HG02885 (cell line): Measurements from ENCODE around the gene GPC1.

Source experiments
- ATAC-seq: cut with Tn5 transposase; IDR thresholded peaks from one replicate; pipeline ENCODE4 v1.9.1; 2021; ENCODE audit warnings: mild to moderate bottlenecking; ENCODE audit not compliant: unreplicated experiment, poor library complexity

Gene GPC1

GRCh38 chr2:240411261-240412160, 24.0 kb upstream of the GPC1 start:
- no peak for ATAC-seq

DNA sequence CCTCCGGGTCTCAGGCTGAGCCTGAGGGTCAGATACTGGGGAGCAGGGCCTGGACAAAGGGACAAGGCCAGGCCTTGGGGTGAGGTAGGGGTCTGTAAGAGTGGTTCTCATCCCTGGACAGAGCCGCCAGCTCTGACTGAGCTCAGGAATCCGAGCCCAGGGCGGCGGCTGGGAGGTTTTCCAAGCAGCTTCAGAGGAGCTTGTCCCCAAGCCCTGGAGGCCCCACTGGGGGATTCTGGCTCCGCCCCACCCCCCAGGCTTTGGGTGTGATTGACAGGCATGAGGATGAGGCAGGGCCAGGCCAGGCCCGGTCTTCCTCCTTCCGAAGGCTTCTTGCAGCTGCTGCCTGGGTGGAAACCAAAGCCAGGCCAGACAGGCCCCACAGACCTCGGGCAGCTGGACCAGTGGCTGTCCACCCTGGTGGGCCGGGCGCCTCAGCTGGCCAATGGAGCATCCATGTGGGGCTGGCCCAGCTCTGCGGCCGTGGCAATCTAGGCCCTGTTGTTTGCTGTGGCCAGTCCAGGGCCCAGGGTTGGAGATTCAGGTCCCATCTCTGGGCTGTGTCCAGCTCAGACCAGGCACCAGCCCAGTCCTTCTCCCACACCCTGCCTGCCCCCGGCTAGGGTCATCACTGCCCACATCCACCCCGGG, 23.1 kb upstream of the GPC1 start:
- ATAC-seq = no peak

- ATAC-seq = no peak
Observed at GRCh38 chr2:240412975-240413812, 22.3 kb upstream of the GPC1 start.

- ATAC-seq = no peak
Observed at GRCh38 chr2:240413813-240414429, 21.5 kb upstream of the GPC1 start.

GRCh38 chr2:240416821-240417220, 18.6 kb upstream of the GPC1 start:
- no peak for ATAC-seq

DNA sequence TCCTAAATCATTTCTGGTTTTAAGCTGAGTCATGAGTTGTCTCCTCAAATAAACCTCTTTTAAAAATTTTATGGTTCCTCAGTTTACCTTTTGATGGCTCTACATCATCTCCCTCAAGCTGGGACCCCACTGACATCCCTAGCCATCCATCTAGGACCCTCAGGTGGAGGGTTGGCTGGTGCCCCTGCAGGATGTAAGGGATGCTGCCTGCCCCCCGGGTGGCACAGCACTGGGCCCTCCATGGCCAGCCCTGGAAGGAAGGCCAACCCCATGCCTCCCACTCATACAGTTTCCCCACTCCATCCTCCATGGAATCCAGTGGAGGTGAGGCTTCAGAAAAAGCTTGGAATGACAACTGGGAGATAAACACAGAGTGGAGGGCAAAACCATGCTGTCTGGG, 17.2 kb upstream of the GPC1 start:
- no peak for ATAC-seq

- no peak for ATAC-seq
Observed at GRCh38 chr2:240419271-240419670, 16.2 kb upstream of the GPC1 start.

DNA sequence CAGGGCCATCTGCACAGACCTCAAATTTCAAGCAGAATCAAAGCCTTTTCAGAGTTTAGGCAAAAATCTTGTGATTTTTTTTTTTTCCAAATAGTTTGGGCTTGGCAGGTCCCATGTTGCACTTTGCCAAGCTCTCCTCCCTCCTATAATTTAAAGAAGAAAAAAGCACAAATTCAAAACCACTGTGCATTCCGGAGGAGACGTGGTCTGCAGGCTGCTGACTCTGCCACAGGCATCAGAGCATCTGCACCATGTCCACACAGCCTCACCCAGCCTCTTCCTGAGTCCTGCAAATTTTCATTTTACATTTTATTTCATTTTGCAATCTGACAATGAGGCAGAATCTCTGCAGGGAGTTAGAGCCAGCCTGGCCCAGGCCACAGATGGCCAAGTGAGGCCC, 15.7 kb upstream of the GPC1 start:
- ATAC-seq = no peak

DNA sequence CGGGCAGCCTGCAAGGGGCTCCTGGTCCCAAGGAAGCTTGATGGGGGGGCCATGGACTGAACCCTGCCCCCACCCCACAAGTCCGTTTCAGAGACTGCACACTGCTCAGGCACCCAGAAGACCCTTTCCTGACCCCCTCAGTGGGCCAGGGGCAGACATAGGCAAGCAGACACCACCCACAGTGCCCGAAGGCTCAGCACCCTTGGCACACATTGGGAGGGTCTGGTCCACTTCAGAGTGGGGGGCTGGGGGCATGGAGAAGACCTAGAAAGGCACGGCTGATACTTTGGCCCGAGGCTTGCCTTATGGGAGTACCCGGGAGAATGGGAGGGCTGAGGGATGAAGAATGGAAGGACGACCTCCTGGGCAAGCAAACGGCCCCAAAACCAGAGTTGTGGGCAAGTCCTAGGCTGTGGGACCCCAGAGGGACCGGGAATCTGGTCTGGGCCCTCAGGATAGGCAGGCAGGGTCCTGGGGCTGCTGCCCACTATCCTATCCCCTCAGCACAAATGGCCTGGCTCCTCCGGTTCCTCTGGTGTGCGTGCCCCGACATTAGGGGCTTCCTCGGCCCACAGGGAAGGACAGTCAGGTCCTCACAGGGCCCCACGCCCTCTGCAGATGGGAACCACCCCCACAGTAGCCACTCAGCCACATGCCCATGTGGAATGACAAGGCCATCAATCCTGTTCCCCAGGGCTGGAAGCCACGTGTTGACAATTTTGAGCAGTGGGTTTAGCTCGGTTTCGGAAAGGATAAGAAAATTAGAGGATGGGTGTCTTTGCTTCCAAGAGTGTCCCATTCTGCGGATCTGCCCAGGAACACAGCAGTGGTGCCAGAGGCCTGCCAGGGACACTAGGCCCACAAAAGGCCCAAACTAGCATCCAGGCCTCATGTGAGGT, 15.0 kb upstream of the GPC1 start:
- ATAC-seq = no peak

GRCh38 chr2:240421381-240421780, 14.1 kb upstream of the GPC1 start:
- no peak for ATAC-seq

- no peak for ATAC-seq
Observed at GRCh38 chr2:240422658-240423329, 12.7 kb upstream of the GPC1 start.

DNA sequence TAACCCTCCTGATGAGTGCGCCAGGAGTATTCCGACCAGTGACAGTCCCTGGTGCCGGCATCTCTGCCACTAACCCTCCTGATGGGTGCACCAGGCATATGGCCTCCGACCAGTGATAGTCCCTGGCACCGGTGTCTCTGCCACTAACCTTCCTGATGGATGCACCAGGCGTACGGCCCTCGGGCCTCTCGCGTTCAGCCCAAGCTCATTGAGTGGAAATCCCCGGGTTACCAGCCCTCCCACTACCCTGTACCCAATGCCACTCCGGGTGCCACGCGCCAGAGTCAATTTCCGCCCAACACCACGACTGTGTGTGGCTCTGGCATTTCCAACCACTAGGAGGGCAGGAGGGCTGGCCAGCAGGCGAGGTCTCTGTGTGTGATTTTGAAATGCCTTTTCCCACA, 11.7 kb upstream of the GPC1 start:
- no peak for ATAC-seq

GRCh38 chr2:240424341-240425235, 10.9 kb upstream of the GPC1 start:
- ATAC-seq = no peak

GRCh38 chr2:240425236-240425615, 10.2 kb upstream of the GPC1 start:
- ATAC-seq = no peak

DNA sequence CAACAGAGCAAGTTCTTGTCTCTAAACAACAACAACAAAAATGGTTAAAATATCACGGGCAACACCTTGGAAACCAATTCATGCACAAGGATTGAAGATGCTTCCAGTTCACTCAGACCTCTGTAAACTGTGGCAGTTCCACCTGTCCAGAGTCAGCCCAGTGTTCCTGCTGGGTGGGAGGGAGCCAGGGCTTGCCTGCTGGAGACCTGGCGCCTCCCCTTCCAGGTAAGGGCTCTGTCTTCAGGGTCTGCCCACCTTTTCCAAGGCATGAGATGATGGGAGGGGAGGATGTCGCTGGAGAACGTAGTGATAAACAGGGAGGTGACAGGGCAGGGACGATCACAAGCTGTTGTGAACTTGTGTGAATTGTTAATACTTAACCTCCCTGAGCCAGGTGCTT, 9.8 kb upstream of the GPC1 start:
- ATAC-seq = no peak

DNA sequence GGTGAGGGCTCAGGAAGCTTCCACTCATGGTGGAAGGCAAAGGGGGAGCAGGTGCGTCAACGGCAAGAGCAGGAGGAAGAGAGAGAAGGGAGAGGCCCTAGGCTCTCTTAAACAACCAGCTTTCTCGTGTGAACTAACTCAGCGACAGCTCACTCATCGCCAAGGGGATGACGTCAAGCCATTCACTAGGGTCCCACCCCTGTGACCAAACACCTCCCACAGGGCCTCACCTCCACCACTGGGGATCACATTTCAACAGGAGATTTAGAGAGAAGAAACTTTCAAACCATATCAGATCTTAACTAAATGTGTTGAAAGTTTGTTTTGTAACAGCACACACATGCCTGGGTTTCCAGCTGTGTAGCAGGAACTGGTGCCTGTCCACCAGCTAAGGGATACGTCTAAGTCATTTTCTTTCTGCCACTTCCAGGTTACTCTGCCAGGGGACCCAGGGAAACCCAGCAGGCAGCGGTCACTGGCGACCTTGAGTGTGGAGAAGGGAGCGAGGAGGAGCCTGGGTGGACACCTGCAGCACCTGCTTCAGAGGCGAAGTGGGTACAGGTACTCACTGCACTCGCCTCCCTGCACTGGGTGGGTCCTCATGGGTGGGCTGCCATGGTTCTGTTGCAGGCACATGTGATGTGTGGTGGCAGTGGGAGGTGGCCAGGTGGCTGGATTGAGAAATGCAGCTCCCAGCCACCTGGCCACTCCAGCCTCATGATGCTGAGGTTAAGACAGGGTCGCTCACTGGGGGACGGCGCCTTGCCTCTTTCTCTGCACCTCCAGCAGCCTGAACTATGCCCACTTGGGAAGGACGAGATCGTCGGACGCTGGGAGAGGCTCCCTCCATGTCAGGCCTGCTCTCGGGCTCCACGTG, 8.4 kb upstream of the GPC1 start:
- ATAC-seq = no peak

DNA sequence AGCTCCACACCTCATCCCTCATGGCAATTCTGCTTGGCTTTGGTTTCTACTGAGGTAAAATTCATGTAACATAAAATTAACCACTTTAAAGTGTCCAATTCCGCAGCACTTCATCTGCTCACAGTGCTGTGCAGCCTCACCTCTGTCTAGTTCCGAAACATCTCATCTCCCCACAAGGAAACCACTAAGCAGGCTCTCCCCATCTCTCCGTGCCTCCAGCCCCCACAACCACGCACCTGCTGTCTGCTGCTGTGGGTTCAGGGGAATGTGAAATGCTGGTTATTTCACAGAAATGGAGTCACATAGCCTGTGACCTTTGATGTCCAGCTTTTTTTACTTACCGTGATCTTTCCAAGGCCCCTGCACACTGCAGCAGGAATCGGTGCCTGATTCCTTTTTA, 7.7 kb upstream of the GPC1 start:
- no peak for ATAC-seq
